ENCODE results near the gene LAX1.

Gene LAX1

GRCh38 chr1:203772836-203773235 lies 7.9 kb downstream of the LAX1 start:
- TF ChIP-seq ZFX (IDR thresholded peaks at IDR 0.05), result no peak
- TF ChIP-seq CTCF (conservative IDR thresholded peaks at IDR 0.05), result no peak
- no peak overlapping the region for H3K27ac ChIP-seq

GRCh38 chr1:203776636-203777035 lies 11.7 kb downstream of the LAX1 start:
- TF ChIP-seq ZFX (IDR thresholded peaks at IDR 0.05) (no peak), CTCF (conservative IDR thresholded peaks at IDR 0.05) (no peak)
- no peak overlapping the region for H3K27ac ChIP-seq

GRCh38 chr1:203777596-203777995 lies 12.6 kb downstream of the LAX1 start:
- H3K27ac ChIP-seq, result no peak overlapping the region
- TF ChIP-seq ZFX (IDR thresholded peaks at IDR 0.05), result no peak
- no peak for TF ChIP-seq CTCF (conservative IDR thresholded peaks at IDR 0.05)

- TF ChIP-seq CTCF (conservative IDR thresholded peaks at IDR 0.05) (no peak), ZFX (IDR thresholded peaks at IDR 0.05) (no peak)
- H3K27ac ChIP-seq, result no peak overlapping the region
Observed at GRCh38 chr1:203778146-203778545, 13.2 kb downstream of the LAX1 start.

GRCh38 chr1:203778789-203779188 lies 13.8 kb downstream of the LAX1 start:
- no peak overlapping the region for H3K27ac ChIP-seq
- no peak for TF ChIP-seq CTCF (conservative IDR thresholded peaks at IDR 0.05)
- TF ChIP-seq ZFX (IDR thresholded peaks at IDR 0.05), result no peak

- TF ChIP-seq CTCF (conservative IDR thresholded peaks at IDR 0.05) (no peak), ZFX (IDR thresholded peaks at IDR 0.05) (no peak)
Observed at GRCh38 chr1:203781962-203782361, 17.0 kb downstream of the LAX1 start.

GRCh38 chr1:203789966-203790365 lies 25.0 kb downstream of the LAX1 start:
- no peak overlapping the region for H3K27ac ChIP-seq
- TF ChIP-seq ZFX (IDR thresholded peaks at IDR 0.05) (no peak), CTCF (conservative IDR thresholded peaks at IDR 0.05) (no peak)

More at GRCh38 chr1:203781962-203782361, 17.0 kb downstream of the LAX1 start:
- H3K27ac ChIP-seq, result no peak overlapping the region

Measured in C4-2B (cell line).